Measurements from ENCODE around the gene DCC.

DNA sequence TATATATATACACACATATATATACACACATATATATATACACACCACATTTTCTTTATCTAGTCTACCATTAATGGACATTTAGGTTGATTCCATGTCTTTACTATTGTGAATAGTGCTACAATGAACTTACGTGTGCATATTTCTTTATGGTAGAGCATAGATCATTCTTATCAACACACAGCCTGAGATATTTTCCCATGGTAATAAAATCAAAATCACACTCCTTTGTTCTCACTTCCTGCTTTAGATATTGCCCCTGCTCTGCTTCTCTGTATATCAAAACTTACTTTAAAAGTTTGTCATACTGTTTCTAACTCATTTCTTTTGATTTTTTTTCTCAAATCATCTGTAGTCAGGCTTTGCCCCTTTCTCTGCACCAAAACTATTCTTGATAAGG lies 119.9 kb downstream of the DCC start:
- no peak for TF ChIP-seq POLR2A (IDR thresholded peaks at IDR 0.05)
- TF ChIP-seq, protein P1, sequence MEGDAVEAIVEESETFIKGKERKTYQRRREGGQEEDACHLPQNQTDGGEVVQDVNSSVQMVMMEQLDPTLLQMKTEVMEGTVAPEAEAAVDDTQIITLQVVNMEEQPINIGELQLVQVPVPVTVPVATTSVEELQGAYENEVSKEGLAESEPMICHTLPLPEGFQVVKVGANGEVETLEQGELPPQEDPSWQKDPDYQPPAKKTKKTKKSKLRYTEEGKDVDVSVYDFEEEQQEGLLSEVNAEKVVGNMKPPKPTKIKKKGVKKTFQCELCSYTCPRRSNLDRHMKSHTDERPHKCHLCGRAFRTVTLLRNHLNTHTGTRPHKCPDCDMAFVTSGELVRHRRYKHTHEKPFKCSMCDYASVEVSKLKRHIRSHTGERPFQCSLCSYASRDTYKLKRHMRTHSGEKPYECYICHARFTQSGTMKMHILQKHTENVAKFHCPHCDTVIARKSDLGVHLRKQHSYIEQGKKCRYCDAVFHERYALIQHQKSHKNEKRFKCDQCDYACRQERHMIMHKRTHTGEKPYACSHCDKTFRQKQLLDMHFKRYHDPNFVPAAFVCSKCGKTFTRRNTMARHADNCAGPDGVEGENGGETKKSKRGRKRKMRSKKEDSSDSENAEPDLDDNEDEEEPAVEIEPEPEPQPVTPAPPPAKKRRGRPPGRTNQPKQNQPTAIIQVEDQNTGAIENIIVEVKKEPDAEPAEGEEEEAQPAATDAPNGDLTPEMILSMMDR (IDR thresholded peaks at IDR 0.05) = no peak

All from thyroid gland (tissue), 4 donors.